ENCODE data around the gene TBC1D22B.
"Not testable (repeated sequence)": the region's sequence is repeated elsewhere in the genome, so short reads cannot be mapped to it uniquely, and the experiment has no call there.

TBC1D22B gene

DNA sequence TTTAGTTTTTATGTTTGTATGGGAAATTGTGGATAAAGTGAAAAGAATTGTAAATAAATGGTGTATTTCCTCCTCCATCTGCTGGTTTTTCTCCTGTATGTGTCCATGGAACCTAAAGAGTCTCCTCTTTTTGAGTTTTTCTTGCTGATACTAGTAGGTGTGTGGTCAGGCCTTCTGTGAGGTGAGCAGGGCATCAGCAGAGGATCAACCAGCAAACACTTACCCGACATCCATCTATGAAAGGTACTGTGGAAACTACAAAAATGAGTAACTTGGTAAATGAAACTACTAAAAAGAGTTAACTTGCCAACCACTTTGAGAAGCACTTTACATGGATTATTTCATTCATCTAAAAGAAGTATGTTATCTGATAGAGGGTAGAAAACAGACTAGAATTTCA lies 75.3 kb downstream of the TBC1D22B start:
- ATAC-seq (ENCODE audit: low read depth) (no peak), DNase-seq (ENCODE audit: low spot score) (no peak)
- no peak overlapping the region for H3K4me3 ChIP-seq (ENCODE audit: severe bottlenecking)
- TF ChIP-seq, protein P1, sequence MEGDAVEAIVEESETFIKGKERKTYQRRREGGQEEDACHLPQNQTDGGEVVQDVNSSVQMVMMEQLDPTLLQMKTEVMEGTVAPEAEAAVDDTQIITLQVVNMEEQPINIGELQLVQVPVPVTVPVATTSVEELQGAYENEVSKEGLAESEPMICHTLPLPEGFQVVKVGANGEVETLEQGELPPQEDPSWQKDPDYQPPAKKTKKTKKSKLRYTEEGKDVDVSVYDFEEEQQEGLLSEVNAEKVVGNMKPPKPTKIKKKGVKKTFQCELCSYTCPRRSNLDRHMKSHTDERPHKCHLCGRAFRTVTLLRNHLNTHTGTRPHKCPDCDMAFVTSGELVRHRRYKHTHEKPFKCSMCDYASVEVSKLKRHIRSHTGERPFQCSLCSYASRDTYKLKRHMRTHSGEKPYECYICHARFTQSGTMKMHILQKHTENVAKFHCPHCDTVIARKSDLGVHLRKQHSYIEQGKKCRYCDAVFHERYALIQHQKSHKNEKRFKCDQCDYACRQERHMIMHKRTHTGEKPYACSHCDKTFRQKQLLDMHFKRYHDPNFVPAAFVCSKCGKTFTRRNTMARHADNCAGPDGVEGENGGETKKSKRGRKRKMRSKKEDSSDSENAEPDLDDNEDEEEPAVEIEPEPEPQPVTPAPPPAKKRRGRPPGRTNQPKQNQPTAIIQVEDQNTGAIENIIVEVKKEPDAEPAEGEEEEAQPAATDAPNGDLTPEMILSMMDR (IDR thresholded peaks at IDR 0.05; ENCODE audit: poor library complexity, severe bottlenecking), result no peak
- no peaks in the 10 kb centered on the region for H3K27me3 ChIP-seq (ENCODE audit: insufficient read depth, poor library complexity, severe bottlenecking)
- H3K36me3 ChIP-seq (ENCODE audit: low read depth), result peaks cover 11% of the 10 kb centered on the region
- H3K4me1 ChIP-seq (ENCODE audit: insufficient read depth, poor library complexity, severe bottlenecking), result no peaks in the 10 kb centered on the region
- no peaks in the 10 kb centered on the region for H3K9me3 ChIP-seq (ENCODE audit: severe bottlenecking)
- no peak overlapping the region for H3K27ac ChIP-seq (ENCODE audit: poor library complexity, severe bottlenecking)

DNA sequence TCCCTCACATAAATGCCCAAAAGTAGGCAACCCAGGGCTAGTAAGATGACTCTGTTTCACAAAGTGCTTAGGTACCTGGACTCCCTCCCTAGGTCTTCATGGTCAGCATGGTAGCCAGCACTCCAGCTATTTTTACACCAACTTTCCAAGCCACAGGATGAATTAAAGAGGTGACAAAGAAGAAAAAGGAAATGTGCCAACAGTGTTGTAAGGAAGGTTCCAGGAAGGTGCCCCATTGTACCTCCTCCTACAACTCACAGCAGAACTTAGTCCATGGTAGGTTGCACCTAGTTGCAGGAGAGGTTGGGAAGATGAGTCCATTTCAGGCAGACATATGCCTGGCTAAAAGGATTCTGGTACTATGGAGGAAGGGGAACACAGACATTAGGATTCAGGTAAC lies 76.5 kb downstream of the TBC1D22B start:
- TF ChIP-seq, protein P1 (IDR thresholded peaks at IDR 0.05; ENCODE audit: poor library complexity, severe bottlenecking), result no peak
- no peak for ATAC-seq (ENCODE audit: low read depth)

DNA sequence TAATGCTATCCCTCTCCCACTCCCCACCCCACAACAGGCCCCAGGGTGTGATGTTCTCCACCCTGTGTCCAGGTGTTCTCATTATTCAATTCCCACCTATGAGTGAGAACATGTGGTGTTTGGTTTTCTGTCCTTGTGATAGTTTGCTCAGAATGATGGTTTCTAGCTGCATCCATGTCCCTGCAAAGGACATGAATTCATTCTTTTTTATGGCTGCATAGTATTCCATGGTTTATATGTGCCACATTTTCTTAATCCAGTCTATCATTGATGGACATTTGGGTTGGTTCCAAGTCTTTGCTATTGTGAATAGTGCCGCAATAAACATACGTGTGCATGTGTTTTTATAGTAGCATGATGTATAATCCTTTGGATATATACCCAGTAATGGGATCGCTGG lies 80.7 kb downstream of the TBC1D22B start:
- not testable (repeated sequence) for H3K4me1 ChIP-seq (ENCODE audit: insufficient read depth, poor library complexity, severe bottlenecking); H3K4me3 ChIP-seq (ENCODE audit: severe bottlenecking); H3K9me3 ChIP-seq (ENCODE audit: severe bottlenecking); H3K27me3 ChIP-seq (ENCODE audit: insufficient read depth, poor library complexity, severe bottlenecking); DNase-seq (ENCODE audit: low spot score); ATAC-seq (ENCODE audit: low read depth); H3K27ac ChIP-seq (ENCODE audit: poor library complexity, severe bottlenecking); H3K36me3 ChIP-seq (ENCODE audit: low read depth)

More for the DNA sequence above, 76.5 kb downstream of the TBC1D22B start:
- H3K4me1 ChIP-seq (ENCODE audit: insufficient read depth, poor library complexity, severe bottlenecking), result no peaks in the 10 kb centered on the region
- H3K9me3 ChIP-seq (ENCODE audit: severe bottlenecking), result no peaks in the 10 kb centered on the region
- H3K27me3 ChIP-seq (ENCODE audit: insufficient read depth, poor library complexity, severe bottlenecking), result no peaks in the 10 kb centered on the region
- H3K27ac ChIP-seq (ENCODE audit: poor library complexity, severe bottlenecking), result no peak overlapping the region
- DNase-seq (ENCODE audit: low spot score), result no peak
- H3K36me3 ChIP-seq (ENCODE audit: low read depth), result peaks cover 11% of the 10 kb centered on the region
- H3K4me3 ChIP-seq (ENCODE audit: severe bottlenecking), result no peak overlapping the region

DNA sequence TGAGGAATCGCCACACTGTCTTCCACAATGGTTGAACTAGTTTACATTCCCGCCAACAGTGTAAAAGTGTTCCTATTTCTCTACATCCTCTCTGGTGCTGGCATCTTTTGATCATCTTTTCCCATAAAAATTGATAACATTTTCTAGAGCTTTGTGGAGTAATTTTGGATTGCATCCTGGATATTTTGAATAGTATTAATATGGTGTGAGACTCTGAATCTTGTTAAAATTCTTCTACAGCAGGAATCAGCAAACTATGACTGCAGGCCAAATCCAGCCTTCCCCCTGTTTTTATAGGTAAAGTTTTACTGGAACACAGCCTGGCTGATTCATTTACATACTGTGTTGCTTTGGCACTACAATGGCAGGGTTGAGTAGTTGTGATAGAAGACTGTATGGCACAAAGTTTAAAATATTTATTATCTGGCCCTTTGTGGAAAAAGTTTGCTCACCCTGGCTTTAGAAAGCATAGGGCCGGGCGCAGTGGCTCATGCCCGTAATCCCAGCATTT lies 81.2 kb downstream of the TBC1D22B start:
- Histone ChIP-seq H3K4me3 (ENCODE audit: severe bottlenecking) (no peak overlapping the region), H3K9me3 (ENCODE audit: severe bottlenecking) (no peaks in the 10 kb centered on the region)
- TF ChIP-seq, protein P1 (IDR thresholded peaks at IDR 0.05; ENCODE audit: poor library complexity, severe bottlenecking), result no peak

DNA sequence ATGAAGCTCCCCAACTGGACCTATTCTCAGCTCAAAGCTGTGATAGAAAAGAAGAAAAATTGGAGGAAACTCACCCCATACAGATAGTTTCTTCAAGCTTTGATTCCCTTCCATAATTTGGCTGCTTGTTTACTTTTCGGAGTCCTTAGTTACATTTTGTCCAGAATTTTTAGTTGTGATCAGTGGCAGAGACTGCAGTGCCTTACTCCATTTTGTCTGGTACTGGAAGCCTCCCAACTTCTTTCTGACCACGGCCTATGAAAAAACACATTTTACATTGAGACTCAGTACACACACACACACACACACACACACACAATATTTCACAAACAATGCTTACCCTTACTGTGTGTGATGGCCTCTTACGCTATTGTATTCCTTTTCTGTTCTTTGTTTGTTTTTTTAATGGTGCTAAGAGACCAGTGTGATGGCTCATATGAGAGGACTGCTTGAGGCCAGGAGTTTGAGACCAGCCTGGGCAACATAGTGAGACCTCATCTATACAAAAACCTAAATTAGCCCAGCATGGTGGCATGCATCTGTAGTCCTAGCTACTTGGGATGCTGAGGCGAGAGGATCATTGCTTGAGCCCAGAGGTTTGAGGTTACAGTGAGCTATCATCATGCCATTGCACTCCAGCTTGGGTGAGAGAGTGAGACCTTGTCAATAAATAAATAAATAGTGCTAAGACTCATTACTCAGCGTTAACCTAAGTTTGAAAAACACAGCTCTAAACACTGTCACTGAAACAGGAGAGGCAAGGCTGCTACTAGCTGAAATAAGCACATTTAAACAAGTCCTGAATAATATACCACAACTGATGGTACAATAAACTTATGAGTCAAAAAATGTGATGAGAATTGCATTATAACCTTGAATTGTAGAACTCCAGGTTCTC lies 82.4 kb downstream of the TBC1D22B start:
- no peak for DNase-seq (ENCODE audit: low spot score)
- ATAC-seq (ENCODE audit: low read depth), result no peak
- TF ChIP-seq, protein P1 (IDR thresholded peaks at IDR 0.05; ENCODE audit: poor library complexity, severe bottlenecking), result no peak
- H3K4me3 ChIP-seq (ENCODE audit: severe bottlenecking), result no peak overlapping the region
- no peaks in the 10 kb centered on the region for H3K9me3 ChIP-seq (ENCODE audit: severe bottlenecking)
- no peaks in the 10 kb centered on the region for H3K36me3 ChIP-seq (ENCODE audit: low read depth)
- no peaks in the 10 kb centered on the region for H3K4me1 ChIP-seq (ENCODE audit: insufficient read depth, poor library complexity, severe bottlenecking)
- no peaks in the 10 kb centered on the region for H3K27me3 ChIP-seq (ENCODE audit: insufficient read depth, poor library complexity, severe bottlenecking)
- no peak overlapping the region for H3K27ac ChIP-seq (ENCODE audit: poor library complexity, severe bottlenecking)

More for the DNA sequence above, 81.2 kb downstream of the TBC1D22B start:
- no peak for DNase-seq (ENCODE audit: low spot score)
- H3K27me3 ChIP-seq (ENCODE audit: insufficient read depth, poor library complexity, severe bottlenecking), result no peaks in the 10 kb centered on the region
- no peaks in the 10 kb centered on the region for H3K36me3 ChIP-seq (ENCODE audit: low read depth)
- no peak overlapping the region for H3K27ac ChIP-seq (ENCODE audit: poor library complexity, severe bottlenecking)
- ATAC-seq (ENCODE audit: low read depth), result no peak
- H3K4me1 ChIP-seq (ENCODE audit: insufficient read depth, poor library complexity, severe bottlenecking), result no peaks in the 10 kb centered on the region
